ENCODE measurements around the gene PTGES. TPM values are rescaled to one million over a fixed set of nuclear protein-coding genes. Genes with fewer than 3 reads are reported as not detected.

PTGES gene
- total and polyA plus RNA-seq, 8 donors: 0.16 to 2.5 (median 0.95) TPM

- 68 to 74% methylated on average over 8 of the region's 8 CpGs for WGBS, 2 donors
- no peak overlapping the region for H3K4me3 ChIP-seq
- no peaks in the 10 kb centered on the region for H3K9me3 ChIP-seq
- H3K36me3 ChIP-seq: no peaks in the 10 kb centered on the region
- DNase-seq: no peak
- FAIRE-seq: no peak
- H3K4me1 ChIP-seq: no peaks in the 10 kb centered on the region
- H3K27ac ChIP-seq: no peak overlapping the region
- no peak for ATAC-seq
- intact Hi-C loops (cut with DNase I): loop anchor here in 2 of 3 donors (5.0 to 10.0 kb wide), 3 partner anchors 44 to 134 kb away; no protein-coding TSS in a partner anchor
- no peak for TF ChIP-seq CTCF (IDR thresholded peaks at IDR 0.05)
- no peaks in the 10 kb centered on the region for H3K27me3 ChIP-seq
These were observed 28.3 kb upstream of the PTGES start for GRCh38 chr9:129781131-129781530.

- TF ChIP-seq CTCF (IDR thresholded peaks at IDR 0.05): no peak
- Histone ChIP-seq H3K27me3 (no peaks in the 10 kb centered on the region), H3K36me3 (no peaks in the 10 kb centered on the region), H3K27ac (no peak overlapping the region), H3K9me3 (no peaks in the 10 kb centered on the region), H3K4me3 (no peak overlapping the region), H3K4me1 (no peaks in the 10 kb centered on the region)
- DNase-seq (no peak), FAIRE-seq (no peak), ATAC-seq (no peak)
- WGBS, 2 donors: 93 to 94% methylated on average over 7 of the region's 7 CpGs
- intact Hi-C loops (cut with DNase I): loop anchor here in 2 of 3 donors (5.0 to 10.0 kb wide), 3 partner anchors 42 to 132 kb away; no protein-coding TSS in a partner anchor
These were observed 26.8 kb upstream of the PTGES start for GRCh38 chr9:129779560-129780190.

GRCh38 chr9:129778469-129778868, 25.6 kb upstream of the PTGES start:
- no peaks in the 10 kb centered on the region for H3K9me3 ChIP-seq
- H3K36me3 ChIP-seq: no peaks in the 10 kb centered on the region
- intact Hi-C loops (cut with DNase I): no loop called here
- no peak overlapping the region for H3K27ac ChIP-seq
- H3K27me3 ChIP-seq: no peaks in the 10 kb centered on the region
- WGBS, 2 donors: 78 to 90% methylated on average over 3 of the region's 3 CpGs
- peaks cover 0 to 6% (median 5%) of the 10 kb centered on the region in 3 donors for H3K4me1 ChIP-seq
- TF ChIP-seq CTCF (IDR thresholded peaks at IDR 0.05): no peak
- ATAC-seq: no peak
- FAIRE-seq: no peak
- DNase-seq: no peak
- no peak overlapping the region for H3K4me3 ChIP-seq

- Histone ChIP-seq H3K27ac (no peak overlapping the region), H3K36me3 (no peaks in the 10 kb centered on the region), H3K9me3 (no peaks in the 10 kb centered on the region), H3K4me3 (no peak overlapping the region), H3K4me1 (peaks cover 0 to 10% (median 5%) of the 10 kb centered on the region in 3 donors), H3K27me3 (no peaks in the 10 kb centered on the region)
- no peak for ATAC-seq
- FAIRE-seq: no peak
- no peak for DNase-seq
- TF ChIP-seq CTCF (IDR thresholded peaks at IDR 0.05): no peak
- whole genome bisulfite sequencing, 2 donors: 80% methylated on average over 11 of the region's 11 CpGs
- intact Hi-C loops (cut with DNase I): no loop called here
These were observed 24.9 kb upstream of the PTGES start for GRCh38 chr9:129777769-129778130.

Data from pancreas (tissue), 10 donors.